ENCODE measurements around the gene E2F7. TPM values are rescaled to one million over a fixed set of nuclear protein-coding genes. Genes with fewer than 3 reads are reported as not detected.

E2F7 gene
- total RNA-seq, 1 donor: 10.4 TPM

DNA sequence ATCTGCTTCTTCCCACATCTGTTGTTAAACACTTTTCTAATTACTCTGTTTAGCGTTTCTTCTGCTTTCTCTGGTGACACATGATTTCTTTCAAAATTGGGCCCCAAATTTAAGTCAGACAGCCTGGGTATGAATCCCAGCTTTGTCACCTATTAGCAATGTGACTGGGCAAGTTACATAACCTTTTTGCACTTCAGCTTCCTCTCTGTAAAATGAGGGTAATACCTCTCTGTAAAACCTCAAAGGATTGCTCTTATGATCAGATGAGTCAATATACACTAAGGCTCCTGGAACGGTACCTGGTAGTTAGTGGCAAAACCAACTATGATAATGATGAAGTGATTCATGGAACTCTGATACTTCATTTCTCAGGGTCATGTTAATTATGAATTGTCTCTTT is 33.0 kb downstream of the E2F7 start:
- peak; percentile 7 for DNase-seq (ENCODE audit: low read depth)

DNA sequence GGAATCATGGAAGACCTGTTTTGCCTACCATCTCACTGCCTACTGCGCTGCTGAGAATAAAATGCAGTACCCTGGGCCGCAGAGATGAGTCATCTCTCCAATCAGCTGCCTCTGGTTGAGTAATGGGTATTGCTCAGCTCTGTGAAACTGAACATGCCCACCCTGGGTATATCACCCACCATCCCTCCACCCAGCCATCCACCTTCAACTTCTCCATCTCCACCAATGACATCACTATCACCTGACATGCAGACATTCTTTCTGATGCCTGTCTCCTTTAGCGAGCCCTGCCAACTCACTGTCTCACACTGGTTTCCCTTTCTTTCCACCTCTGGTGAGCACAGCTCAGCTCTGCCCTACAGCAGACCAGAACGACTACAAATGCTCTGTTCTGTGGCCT is 33.6 kb downstream of the E2F7 start:
- peak; percentile 29 for DNase-seq (ENCODE audit: low read depth)
- no peak overlapping the region for H3K4me3 ChIP-seq (ENCODE audit: low read depth, low read length)

More for the DNA sequence above, 33.0 kb downstream of the E2F7 start:
- TF ChIP-seq, protein P1, sequence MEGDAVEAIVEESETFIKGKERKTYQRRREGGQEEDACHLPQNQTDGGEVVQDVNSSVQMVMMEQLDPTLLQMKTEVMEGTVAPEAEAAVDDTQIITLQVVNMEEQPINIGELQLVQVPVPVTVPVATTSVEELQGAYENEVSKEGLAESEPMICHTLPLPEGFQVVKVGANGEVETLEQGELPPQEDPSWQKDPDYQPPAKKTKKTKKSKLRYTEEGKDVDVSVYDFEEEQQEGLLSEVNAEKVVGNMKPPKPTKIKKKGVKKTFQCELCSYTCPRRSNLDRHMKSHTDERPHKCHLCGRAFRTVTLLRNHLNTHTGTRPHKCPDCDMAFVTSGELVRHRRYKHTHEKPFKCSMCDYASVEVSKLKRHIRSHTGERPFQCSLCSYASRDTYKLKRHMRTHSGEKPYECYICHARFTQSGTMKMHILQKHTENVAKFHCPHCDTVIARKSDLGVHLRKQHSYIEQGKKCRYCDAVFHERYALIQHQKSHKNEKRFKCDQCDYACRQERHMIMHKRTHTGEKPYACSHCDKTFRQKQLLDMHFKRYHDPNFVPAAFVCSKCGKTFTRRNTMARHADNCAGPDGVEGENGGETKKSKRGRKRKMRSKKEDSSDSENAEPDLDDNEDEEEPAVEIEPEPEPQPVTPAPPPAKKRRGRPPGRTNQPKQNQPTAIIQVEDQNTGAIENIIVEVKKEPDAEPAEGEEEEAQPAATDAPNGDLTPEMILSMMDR (IDR thresholded peaks at IDR 0.05; ENCODE audit: insufficient read depth, low read depth, low read length): no peak
- no peak overlapping the region for H3K4me3 ChIP-seq (ENCODE audit: low read depth, low read length)

DNA sequence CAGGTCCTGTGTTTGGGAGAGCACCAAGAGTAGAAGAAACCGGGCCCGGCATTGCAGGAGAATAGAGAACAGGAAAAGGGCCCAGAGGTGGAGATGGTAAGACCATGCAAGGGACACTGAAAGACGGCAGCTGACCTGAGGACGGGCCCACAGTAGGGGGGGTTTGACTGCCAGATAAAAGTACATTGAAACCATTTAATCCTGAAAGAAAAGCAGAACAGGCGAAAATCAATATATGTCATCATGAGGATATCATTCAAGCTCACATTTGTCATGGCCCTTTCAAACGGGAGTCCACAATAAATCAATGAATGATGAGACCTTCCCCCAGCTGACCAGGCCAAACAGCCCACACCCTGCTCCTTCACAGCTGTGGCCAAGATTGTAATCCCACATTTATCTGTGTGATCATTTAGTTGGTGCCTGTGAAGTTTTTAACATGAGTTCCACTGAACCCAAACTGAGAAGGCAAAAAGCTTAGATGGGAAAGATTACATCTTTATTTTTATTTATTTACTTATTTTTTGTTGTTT is 39.5 kb downstream of the E2F7 start:
- no peak overlapping the region for H3K4me3 ChIP-seq (ENCODE audit: low read depth, low read length)
- no peak for DNase-seq (ENCODE audit: low read depth)
- TF ChIP-seq, protein P1 (IDR thresholded peaks at IDR 0.05; ENCODE audit: insufficient read depth, low read depth, low read length): no peak

More for the DNA sequence above, 33.6 kb downstream of the E2F7 start:
- TF ChIP-seq, protein P1 (IDR thresholded peaks at IDR 0.05; ENCODE audit: insufficient read depth, low read depth, low read length): no peak

DNA sequence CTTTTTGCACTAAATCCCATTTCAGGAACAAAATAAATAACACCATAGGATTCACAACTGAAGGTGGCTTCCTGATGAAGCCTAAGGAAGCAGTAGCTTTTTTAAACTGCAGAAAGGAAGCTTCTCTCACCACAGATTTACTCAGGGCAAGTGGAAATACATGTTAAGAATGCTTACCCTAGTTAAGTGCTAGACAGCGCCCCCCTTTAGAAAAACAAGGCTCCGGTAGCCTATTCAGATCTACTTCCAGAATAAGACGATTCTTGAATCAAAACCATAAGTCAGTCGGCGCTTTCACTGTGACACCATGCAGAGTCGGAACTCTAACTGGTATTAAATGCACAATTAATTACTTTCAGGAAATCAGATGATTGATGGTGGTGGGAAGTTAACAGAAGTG is 41.9 kb downstream of the E2F7 start:
- no peak for DNase-seq (ENCODE audit: low read depth)
- TF ChIP-seq, protein P1 (IDR thresholded peaks at IDR 0.05; ENCODE audit: insufficient read depth, low read depth, low read length): no peak
- no peak overlapping the region for H3K4me3 ChIP-seq (ENCODE audit: low read depth, low read length)

DNA sequence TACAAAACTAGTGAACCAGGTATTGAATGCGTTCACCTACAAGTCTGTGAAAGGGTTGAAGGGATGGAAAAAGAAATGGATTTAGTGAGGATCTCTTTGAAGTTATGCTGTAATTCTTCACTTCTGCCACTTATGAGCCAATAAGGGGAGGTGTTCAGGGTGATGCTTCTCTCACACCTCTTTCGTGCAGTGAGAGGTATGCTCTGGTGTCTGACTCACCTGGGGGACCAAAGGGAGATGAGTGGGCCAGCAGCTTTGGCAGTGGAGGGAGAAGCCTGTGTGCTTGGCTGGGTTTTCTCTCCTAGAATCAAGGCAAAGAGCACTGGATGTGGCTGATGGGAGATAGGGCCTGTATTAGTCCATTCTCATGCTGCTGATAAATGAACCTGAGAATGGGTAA is 45.4 kb downstream of the E2F7 start:
- TF ChIP-seq, protein P1 (IDR thresholded peaks at IDR 0.05; ENCODE audit: insufficient read depth, low read depth, low read length): no peak
- H3K4me3 ChIP-seq (ENCODE audit: low read depth, low read length): no peak overlapping the region
- no peak for DNase-seq (ENCODE audit: low read depth)

DNA sequence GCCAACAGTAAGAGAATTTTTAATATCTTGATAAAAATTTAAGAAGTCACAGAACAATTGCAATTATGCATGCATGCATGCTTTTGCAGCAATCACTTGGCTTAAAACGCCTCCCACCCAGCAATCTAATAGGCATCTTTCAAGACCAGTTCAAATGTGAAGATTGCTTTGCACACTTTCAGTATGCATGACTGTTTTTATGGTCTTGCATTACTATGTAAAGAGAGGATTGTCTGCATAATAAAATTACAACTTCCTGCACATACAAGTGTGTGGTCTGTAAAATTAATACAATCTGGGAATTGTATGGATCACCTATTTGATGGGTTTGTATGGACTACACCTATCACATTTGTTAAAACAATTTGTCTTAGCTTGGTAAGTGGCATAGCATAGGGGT is 48.8 kb downstream of the E2F7 start:
- H3K4me3 ChIP-seq (ENCODE audit: low read depth, low read length): no peak overlapping the region
- no peak for DNase-seq (ENCODE audit: low read depth)
- TF ChIP-seq, protein P1 (IDR thresholded peaks at IDR 0.05; ENCODE audit: insufficient read depth, low read depth, low read length): no peak

DNA sequence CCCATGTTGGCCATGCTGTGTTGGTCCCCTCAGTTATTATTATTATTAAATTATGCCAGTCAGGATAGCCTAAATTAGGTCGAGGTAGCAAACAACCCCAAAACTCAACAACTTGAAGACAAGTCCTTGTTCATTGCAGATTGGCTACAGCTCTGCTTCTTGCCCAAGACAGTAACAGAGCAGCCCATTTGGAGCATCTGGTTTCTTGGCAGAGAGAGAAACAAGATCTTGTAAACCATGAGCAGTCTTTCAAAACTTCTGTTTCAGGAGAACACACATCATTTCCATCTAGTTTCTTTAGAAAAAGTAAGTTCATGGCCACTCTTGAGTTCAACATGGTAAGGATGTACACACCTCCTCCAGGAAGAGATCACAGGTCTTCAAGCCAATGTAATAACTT is 52.3 kb downstream of the E2F7 start:
- TF ChIP-seq, protein P1 (IDR thresholded peaks at IDR 0.05; ENCODE audit: insufficient read depth, low read depth, low read length): no peak
- DNase-seq (ENCODE audit: low read depth): no peak
- no peak overlapping the region for H3K4me3 ChIP-seq (ENCODE audit: low read depth, low read length)

Measured in fibroblast of villous mesenchyme (primary cell).